GM12878 (cell line): ENCODE measurements around the gene MYO7B. TPM values are rescaled to one million over a fixed set of nuclear protein-coding genes. Genes with fewer than 3 reads are reported as not detected.

Experiments
- ATAC-seq: fragments of 200-7000 bp; cut with Tn5 transposase; 3 replicates; pipeline ENCODE4 v1.9.1; 2020; ENCODE audit warnings: mild to moderate bottlenecking, moderate library complexity
- BruUV-seq: library from RNA; stranded (reverse); fragments of 400-500 nt; replicated peaks from 2 replicates; lab custom pipeline; 2021; lab: Mats Ljungman, UMichigan
- CTCF ChIA-PET: fragments of 300-600 bp; sonication (Branson Sonifier 250); formaldehyde crosslinking; extraction: SDS; loops from one replicate; lab custom pipeline; 2021; ENCODE audit warnings: inconsistent platforms; lab: Yijun Ruan, JAX
- POLR2A ChIA-PET: fragments of 350-600 bp; formaldehyde crosslinking; extraction: SDS; loops from one replicate; lab custom pipeline; 2021; ENCODE audit warnings: inconsistent platforms; lab: Charles Lee
- RAD21 ChIA-PET: fragments of 300-600 bp; sonication (Branson Sonifier 250); formaldehyde crosslinking; loops from one replicate; lab custom pipeline; 2023; ENCODE audit warnings: antibody characterized with exemption; ENCODE audit not compliant: unreplicated experiment; lab: Charles Lee
- SMC1A ChIA-PET: fragments of 300-600 bp; sonication (Branson Sonifier 250); formaldehyde crosslinking; loops from one replicate; lab custom pipeline; 2023; ENCODE audit not compliant: unreplicated experiment, uncharacterized antibody; lab: Charles Lee
- DNase-seq: peaks from one replicate; pipeline ENCODE4 v3.0.0-alpha.2; 2011; ENCODE audit warnings: low read depth, low spot score
- FAIRE-seq: peaks from 3 replicates; lab custom pipeline; 2011; peaks lifted over from hg19 to GRCh38; lab: Jason Lieb, UNC
- H2AFZ ChIP-seq: 2 replicates; pipeline ENCODE4 v1.6.0; 2011; ENCODE audit warnings: low read depth, low read length, control low read depth; ENCODE audit not compliant: control insufficient read depth
- H3K27ac ChIP-seq: 2 replicates; pipeline ENCODE4 v1.5.1; 2011; ENCODE audit warnings: control low read depth; ENCODE audit not compliant: control insufficient read depth, insufficient read depth
- H3K27me3 ChIP-seq, 2 experiments: replicated peaks in 1 of 2; 2 replicates each; pipeline versions ENCODE4 v1.6.0 to v1.6.1; 2011; ENCODE audit warnings: low read length in 1 of 2; ENCODE audit not compliant: control insufficient read depth in 2 of 2, insufficient read depth in 2 of 2
- H3K36me3 ChIP-seq, 2 experiments: 2 replicates each; pipeline ENCODE4 v1.5.1; 2011; ENCODE audit warnings: low read length in 1 of 2; ENCODE audit not compliant: control insufficient read depth in 2 of 2, insufficient read depth in 2 of 2
- H3K4me1 ChIP-seq: 2 replicates; pipeline ENCODE4 v1.6.1; 2011; ENCODE audit warnings: mild to moderate bottlenecking, low read length, moderate library complexity, mixed read lengths; ENCODE audit not compliant: control insufficient read depth, insufficient read depth
- H3K4me2 ChIP-seq: 2 replicates; pipeline ENCODE4 v1.6.0; 2011; ENCODE audit warnings: control low read depth; ENCODE audit not compliant: control insufficient read depth, insufficient read depth
- H3K4me3 ChIP-seq: fragments of 200-600 bp; sonication (generic); 2 replicates; pipeline ENCODE4 v1.5.1; 2016
- H3K79me2 ChIP-seq: 2 replicates; pipeline ENCODE4 v1.6.0; 2011; ENCODE audit warnings: low read length; ENCODE audit not compliant: control insufficient read depth, insufficient read depth
- H3K9ac ChIP-seq: 2 replicates; pipeline ENCODE4 v1.8.0; 2011; ENCODE audit warnings: low read length, control low read depth, mixed read lengths; ENCODE audit not compliant: control insufficient read depth, insufficient read depth
- H3K9me3 ChIP-seq: replicated peaks from 3 replicates; pipeline ENCODE4 v1.5.1; 2011; ENCODE audit warnings: mild to moderate bottlenecking, low read length; ENCODE audit not compliant: control insufficient read depth, insufficient read depth
- H4K20me1 ChIP-seq: 2 replicates; pipeline ENCODE4 v1.6.0; 2011; ENCODE audit not compliant: control insufficient read depth, insufficient read depth
- EED ChIP-seq: sonication (generic); IDR thresholded peaks from 2 replicates; pipeline ENCODE4 v1.6.1; 2016; ENCODE audit warnings: antibody characterized with exemption, low read depth
- ETV6 ChIP-seq, 2 experiments: fragments of 450-650 bp in 1 of 2; IDR thresholded peaks in 1 of 2; conservative IDR thresholded peaks in 1 of 2; 2 replicates each; pipeline ENCODE4 v1.6.1; 2014; ENCODE audit warnings: antibody characterized with exemption in 1 of 2, borderline replicate concordance in 1 of 2, low read depth in 1 of 2, mild to moderate bottlenecking in 1 of 2, moderate library complexity in 1 of 2
- GABPA ChIP-seq: IDR thresholded peaks from 2 replicates; pipeline ENCODE4 v1.6.1; 2014; ENCODE audit warnings: antibody characterized with exemption, low read depth, mild to moderate bottlenecking, inconsistent platforms
- HCFC1 ChIP-seq: fragments of 150-350 bp; IDR thresholded peaks from 2 replicates; pipeline ENCODE4 v1.6.1; 2014; ENCODE audit warnings: low read length
- HDAC6 ChIP-seq: fragments of 200-600 bp; sonication (generic); IDR thresholded peaks from one replicate; pipeline ENCODE4 v1.8.0; 2017; ENCODE audit warnings: antibody characterized with exemption; ENCODE audit not compliant: unreplicated experiment
- MEF2A ChIP-seq: IDR thresholded peaks from 2 replicates; pipeline ENCODE4 v1.6.1; 2011; ENCODE audit warnings: low read depth, mild to moderate bottlenecking, low read length, moderate library complexity; ENCODE audit not compliant: insufficient read depth
- MYB ChIP-seq: fragments of 150-350 bp; IDR thresholded peaks from 2 replicates; pipeline ENCODE4 v1.6.1; 2014; ENCODE audit warnings: mild to moderate bottlenecking, low read depth, low read length, borderline replicate concordance
- MYC ChIP-seq: IDR thresholded peaks from 2 replicates; pipeline ENCODE4 v1.6.1; 2011; ENCODE audit warnings: mild to moderate bottlenecking, low read length, moderate library complexity, inconsistent platforms; ENCODE audit not compliant: insufficient read depth, insufficient replicate concordance, insufficient read length, severe bottlenecking
- NR2F1 ChIP-seq: fragments of 450-650 bp; conservative IDR thresholded peaks from 2 replicates; pipeline ENCODE4 v1.6.1; 2017; ENCODE audit warnings: mild to moderate bottlenecking
- RCOR1 ChIP-seq: conservative IDR thresholded peaks from 2 replicates; pipeline ENCODE4 v1.6.1; 2012; ENCODE audit warnings: low read depth, low read length, improper control_type of control experiment
- SMAD1 ChIP-seq: fragments of 450-650 bp; IDR thresholded peaks from 2 replicates; pipeline ENCODE4 v1.6.1; 2018; ENCODE audit warnings: mild to moderate bottlenecking, low read depth; ENCODE audit not compliant: partially characterized antibody
- TARDBP ChIP-seq: IDR thresholded peaks from 2 replicates; pipeline ENCODE4 v1.6.1; 2016; ENCODE audit warnings: borderline replicate concordance
- ZNF622 ChIP-seq: fragments of 450-650 bp; IDR thresholded peaks from 2 replicates; pipeline ENCODE4 v1.6.1; 2017; ENCODE audit warnings: mild to moderate bottlenecking, inconsistent platforms
- WGBS: methylation state at CpG from one replicate; pipeline ENCODE4 v1.1.6; 2016; ENCODE audit warnings: low lambda C conversion rate; ENCODE audit not compliant: insufficient replicate concordance, insufficient coverage; ENCODE audit errors: missing lambda C conversion rate; 5-methylcytosine and 5-hydroxymethylcytosine counted together
- in situ Hi-C: fragments of 300-500 bp; cut with MboI; formaldehyde crosslinking; loops from 9 replicates; pipeline ENCODE4 v1.14.3; 2018; ENCODE audit warnings: mixed read lengths
- intact Hi-C: fragments of 100-400 bp; cut with micrococcal nuclease; formaldehyde crosslinking; loops from one replicate; pipeline ENCODE4 v1.14.2; 2022; ENCODE audit not compliant: unreplicated experiment
- polyA plus RNA-seq, 11 experiments: library from polyadenylated mRNA; depleted of rRNA in 4 of 11; unstranded in 6 of 11; stranded (reverse) in 5 of 11; fragments of >200 nt; fragmentation: Nextera tagmentation in 4 of 11; fragmentation: Illumina TruSeq in 1 of 11; extraction: Ambion mirVana in 4 of 11; extraction: Trizol in 1 of 11; gene quantifications; 1 replicate in 1 of 11; 2 replicates in 10 of 11; pipeline versions ENCODE4 v1.2.1 to v1.2.3, GENCODE V29; 2011 to 2016; ENCODE audit warnings: inconsistent platforms in 2 of 11, missing spikeins in 2 of 11, low read depth in 1 of 11
- total RNA-seq, 4 experiments: library from RNA; depleted of rRNA in 3 of 4; stranded (reverse); fragments of >200 nt in 3 of 4; fragmentation: Illumina TruSeq in 1 of 4; extraction: Trizol in 1 of 4; gene quantifications; 2 replicates each; pipeline versions ENCODE4 v1.2.1 to v1.2.3, GENCODE V29; 2013 to 2021
- TF ChIP-seq, protein P1 (sequence below): IDR thresholded peaks from 2 replicates; pipeline ENCODE4 v1.6.1; 2011; ENCODE audit warnings: low read depth, mild to moderate bottlenecking, low read length, moderate library complexity, borderline replicate concordance; ENCODE audit errors: extremely low read depth
- TF ChIP-seq, protein P2 (sequence below): fragments of 450-650 bp; IDR thresholded peaks from 2 replicates; pipeline ENCODE4 v1.6.1; 2017; ENCODE audit warnings: low read depth, mild to moderate bottlenecking, moderate library complexity
- TF ChIP-seq, protein P3 (sequence below): fragments of 450-650 bp; conservative IDR thresholded peaks from 2 replicates; pipeline ENCODE4 v1.6.1; 2017; ENCODE audit warnings: mild to moderate bottlenecking, moderate library complexity

The MYO7B gene
- total and polyA plus RNA-seq, 10 of the 15 experiments (the other 5 are each of a cell fraction or from before 2014, with no cell fraction given) = 0.08 to 4.8 (median 1.2) TPM

DNA sequence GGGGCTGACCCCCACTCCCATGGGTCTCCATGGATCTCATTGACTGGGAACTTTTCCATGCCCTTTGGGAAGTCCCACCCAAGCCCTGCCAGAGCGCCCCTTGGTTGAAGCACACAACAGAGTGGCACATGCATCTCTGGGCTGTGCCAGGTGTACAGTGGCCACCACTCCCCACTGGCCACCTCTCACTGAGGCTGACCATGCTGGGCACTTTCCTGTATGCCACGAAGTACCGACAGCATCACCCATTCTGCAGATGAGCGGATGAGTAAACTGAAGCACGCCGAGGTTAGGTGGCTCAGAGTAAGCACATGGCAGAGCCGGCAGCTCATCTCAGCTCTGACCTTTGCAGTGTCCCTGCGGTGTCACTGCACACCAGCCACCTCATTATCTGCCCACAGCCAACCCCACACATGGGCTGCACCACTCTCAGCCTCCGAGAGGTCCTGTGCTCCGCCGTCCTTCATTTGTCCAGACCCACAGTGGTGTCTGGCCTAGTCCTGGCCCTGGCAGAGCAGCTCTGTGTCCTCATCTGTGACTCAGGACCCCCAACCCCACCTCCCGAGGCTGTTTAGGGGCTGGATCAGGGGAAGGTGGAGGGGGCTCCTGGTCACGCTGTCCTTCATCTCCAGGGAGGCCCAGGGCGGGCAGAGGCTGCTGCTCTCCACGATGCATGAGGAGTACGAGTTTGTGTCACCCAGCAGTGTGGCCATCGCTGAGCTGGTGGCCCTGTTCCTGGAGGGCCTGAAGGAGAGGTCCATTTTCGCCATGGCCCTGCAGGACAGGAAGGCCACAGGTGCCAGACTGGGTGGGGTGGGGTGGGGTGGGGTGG, 92.5 kb downstream of the MYO7B start (continued):
- TF ChIP-seq HDAC6 = no peak
- TF ChIP-seq MYC = no peak
- no peak for TF ChIP-seq ETV6 (conservative IDR thresholded peaks at IDR 0.05 in 1 of 2, IDR thresholded peaks at IDR 0.05 in 1 of 2; ENCODE audit: borderline replicate concordance in 1 of 2, low read depth in 1 of 2)
- no peak for TF ChIP-seq TARDBP
- TF ChIP-seq HCFC1 = no peak
- no peak for TF ChIP-seq NR2F1
- TF ChIP-seq RCOR1 = no peak

- BruUV-seq = no TSS peak
- in situ Hi-C loops = no loop called here
- Histone ChIP-seq H3K4me2 (no peak overlapping the region), H3K4me3 (no peak overlapping the region), H3K27ac (no peak overlapping the region), H3K9me3 (no peaks in the 10 kb centered on the region), H3K36me3 (no peaks in the 10 kb centered on the region), H4K20me1 (no peaks in the 10 kb centered on the region), H3K4me1 (peaks cover 15% of the 10 kb centered on the region), H2AFZ (no peak overlapping the region), H3K27me3 (no peaks in the 10 kb centered on the region), H3K79me2 (no peaks in the 10 kb centered on the region), H3K9ac (no peak overlapping the region)
- DNase-seq = no peak
- ChIA-PET POLR2A (no interaction called here), RAD21 (no interaction called here), CTCF (no interaction called here), SMC1A (no interaction called here)
- FAIRE-seq = no peak
- no peak for ATAC-seq
- 43% methylated on average over 17 of the region's 17 CpGs for WGBS
- intact Hi-C loops = no loop called here
- no peak for TF ChIP-seq EED
- no peak for TF ChIP-seq GABPA
- TF ChIP-seq, protein P1, sequence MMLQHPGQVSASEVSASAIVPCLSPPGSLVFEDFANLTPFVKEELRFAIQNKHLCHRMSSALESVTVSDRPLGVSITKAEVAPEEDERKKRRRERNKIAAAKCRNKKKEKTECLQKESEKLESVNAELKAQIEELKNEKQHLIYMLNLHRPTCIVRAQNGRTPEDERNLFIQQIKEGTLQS = no peak
- TF ChIP-seq, protein P2, sequence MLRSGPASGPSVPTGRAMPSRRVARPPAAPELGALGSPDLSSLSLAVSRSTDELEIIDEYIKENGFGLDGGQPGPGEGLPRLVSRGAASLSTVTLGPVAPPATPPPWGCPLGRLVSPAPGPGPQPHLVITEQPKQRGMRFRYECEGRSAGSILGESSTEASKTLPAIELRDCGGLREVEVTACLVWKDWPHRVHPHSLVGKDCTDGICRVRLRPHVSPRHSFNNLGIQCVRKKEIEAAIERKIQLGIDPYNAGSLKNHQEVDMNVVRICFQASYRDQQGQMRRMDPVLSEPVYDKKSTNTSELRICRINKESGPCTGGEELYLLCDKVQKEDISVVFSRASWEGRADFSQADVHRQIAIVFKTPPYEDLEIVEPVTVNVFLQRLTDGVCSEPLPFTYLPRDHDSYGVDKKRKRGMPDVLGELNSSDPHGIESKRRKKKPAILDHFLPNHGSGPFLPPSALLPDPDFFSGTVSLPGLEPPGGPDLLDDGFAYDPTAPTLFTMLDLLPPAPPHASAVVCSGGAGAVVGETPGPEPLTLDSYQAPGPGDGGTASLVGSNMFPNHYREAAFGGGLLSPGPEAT = no peak
- no peak for TF ChIP-seq SMAD1
- no peak for TF ChIP-seq MEF2A
- TF ChIP-seq, protein P3, sequence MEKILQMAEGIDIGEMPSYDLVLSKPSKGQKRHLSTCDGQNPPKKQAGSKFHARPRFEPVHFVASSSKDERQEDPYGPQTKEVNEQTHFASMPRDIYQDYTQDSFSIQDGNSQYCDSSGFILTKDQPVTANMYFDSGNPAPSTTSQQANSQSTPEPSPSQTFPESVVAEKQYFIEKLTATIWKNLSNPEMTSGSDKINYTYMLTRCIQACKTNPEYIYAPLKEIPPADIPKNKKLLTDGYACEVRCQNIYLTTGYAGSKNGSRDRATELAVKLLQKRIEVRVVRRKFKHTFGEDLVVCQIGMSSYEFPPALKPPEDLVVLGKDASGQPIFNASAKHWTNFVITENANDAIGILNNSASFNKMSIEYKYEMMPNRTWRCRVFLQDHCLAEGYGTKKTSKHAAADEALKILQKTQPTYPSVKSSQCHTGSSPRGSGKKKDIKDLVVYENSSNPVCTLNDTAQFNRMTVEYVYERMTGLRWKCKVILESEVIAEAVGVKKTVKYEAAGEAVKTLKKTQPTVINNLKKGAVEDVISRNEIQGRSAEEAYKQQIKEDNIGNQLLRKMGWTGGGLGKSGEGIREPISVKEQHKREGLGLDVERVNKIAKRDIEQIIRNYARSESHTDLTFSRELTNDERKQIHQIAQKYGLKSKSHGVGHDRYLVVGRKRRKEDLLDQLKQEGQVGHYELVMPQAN = no peak
- no peak for TF ChIP-seq ZNF622
- no peak for TF ChIP-seq MYB
These were observed 93.5 kb downstream of the MYO7B start for GRCh38 chr2:127628767-127629614.
